Right atrium auricular region (tissue), 2 donors: ENCODE data around the gene SPINK13. TPM values are rescaled to one million over a fixed set of nuclear protein-coding genes. Genes with fewer than 3 reads are reported as not detected.

Experiments
- DNase-seq: peaks from one replicate; pipeline ENCODE4 v3.0.0-alpha.2; 2019; ENCODE audit warnings: low spot score
- H3K27ac ChIP-seq, 2 donors: fragments of 200-600 bp; sonication (generic); 1 replicate in 1 of 2; 2 replicates in 1 of 2; pipeline ENCODE4 v1.5.1; 2016 to 2019
- H3K27me3 ChIP-seq, 2 donors: fragments of 200-600 bp; sonication (generic); one replicate each; pipeline versions ENCODE4 v1.5.1 to v1.6.0; 2017 to 2019
- H3K36me3 ChIP-seq: fragments of 200-600 bp; sonication (generic); one replicate; pipeline ENCODE4 v1.5.1; 2016
- H3K4me1 ChIP-seq, 2 donors: fragments of 200-600 bp; sonication (generic); one replicate each; pipeline versions ENCODE4 v1.5.1 to v1.6.0; 2017 to 2019
- H3K4me3 ChIP-seq, 2 donors: fragments of 200-600 bp; sonication (generic); 1 replicate in 1 of 2; 2 replicates in 1 of 2; pipeline ENCODE4 v1.5.1; 2017 to 2019; ENCODE audit warnings: mild to moderate bottlenecking in 1 of 2, moderate library complexity in 1 of 2
- H3K9me3 ChIP-seq, 2 donors: fragments of 200-600 bp; sonication (generic); one replicate each; pipeline ENCODE4 v1.5.1; 2019
- CTCF ChIP-seq, 2 donors: fragments of 200-600 bp; sonication (generic); IDR thresholded peaks; one replicate each; pipeline ENCODE4 v1.5.1; 2019; ENCODE audit warnings: antibody characterized with exemption in 2 of 2
- total RNA-seq, 2 donors: library from RNA; depleted of rRNA; stranded (reverse); fragments of >200 nt; gene quantifications; one replicate each; pipeline ENCODE4 v1.1.0, GENCODE V29; 2016

SPINK13 gene
- total RNA-seq, 2 donors from 2014 or later, result not detected

GRCh38 chr5:148306446-148306845, 37.9 kb downstream of the SPINK13 start:
- H3K27me3 ChIP-seq, result no peaks in the 10 kb centered on the region
- DNase-seq, result no peak
- H3K27ac ChIP-seq, result no peak overlapping the region
- no peaks in the 10 kb centered on the region for H3K36me3 ChIP-seq
- H3K9me3 ChIP-seq, result no peaks in the 10 kb centered on the region
- TF ChIP-seq CTCF (IDR thresholded peaks at IDR 0.05), result no peak
- H3K4me3 ChIP-seq, result no peak overlapping the region
- H3K4me1 ChIP-seq, result no peaks in the 10 kb centered on the region

DNA sequence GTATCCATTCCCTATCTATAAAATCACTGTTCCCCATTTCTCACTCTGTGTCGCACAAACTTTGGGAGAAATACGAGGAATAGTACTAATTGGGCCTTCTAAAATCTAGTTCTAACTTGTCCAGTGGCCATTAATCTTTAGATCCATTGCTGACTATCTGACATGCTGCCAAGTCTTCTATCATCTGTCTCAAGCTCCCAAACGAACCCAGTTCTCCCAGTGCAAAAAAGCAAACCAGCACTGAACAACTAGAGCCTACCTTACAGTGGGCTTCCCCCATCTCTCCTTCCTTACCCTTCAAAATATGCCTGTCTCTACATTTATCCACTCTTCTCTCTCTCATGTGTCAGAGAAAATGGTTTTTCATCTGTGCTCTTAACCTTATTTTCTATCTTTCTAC, 40.4 kb downstream of the SPINK13 start:
- Histone ChIP-seq H3K9me3 (no peaks in the 10 kb centered on the region), H3K27me3 (no peaks in the 10 kb centered on the region), H3K27ac (no peak overlapping the region), H3K36me3 (no peaks in the 10 kb centered on the region), H3K4me1 (no peaks in the 10 kb centered on the region), H3K4me3 (no peak overlapping the region)
- DNase-seq, result no peak
- no peak for TF ChIP-seq CTCF (IDR thresholded peaks at IDR 0.05)

DNA sequence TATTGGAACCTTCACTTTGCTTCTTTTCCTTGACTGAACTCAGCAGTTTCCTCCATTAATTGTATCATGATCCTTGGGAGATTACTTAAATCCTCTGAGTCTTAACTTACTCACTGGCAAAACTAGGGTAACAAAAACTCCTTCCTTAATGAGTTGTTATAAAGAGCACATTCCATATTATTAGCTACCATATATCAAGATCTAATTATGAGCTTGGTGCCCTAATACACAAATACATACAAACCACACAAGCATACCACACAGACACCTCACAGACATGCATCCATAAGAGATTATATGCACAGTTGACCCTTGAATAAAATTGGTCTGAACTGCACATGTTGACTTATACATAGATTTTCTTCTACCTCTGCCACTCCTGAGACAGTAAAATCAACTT, 41.2 kb downstream of the SPINK13 start:
- no peak for TF ChIP-seq CTCF (IDR thresholded peaks at IDR 0.05)

GRCh38 chr5:148311484-148311883, 42.9 kb downstream of the SPINK13 start:
- no peaks in the 10 kb centered on the region for H3K36me3 ChIP-seq
- DNase-seq, result no peak
- H3K4me3 ChIP-seq, result no peak overlapping the region
- no peaks in the 10 kb centered on the region for H3K4me1 ChIP-seq
- H3K27ac ChIP-seq, result no peak overlapping the region
- no peaks in the 10 kb centered on the region for H3K9me3 ChIP-seq
- H3K27me3 ChIP-seq, result no peaks in the 10 kb centered on the region
- TF ChIP-seq CTCF (IDR thresholded peaks at IDR 0.05), result no peak

More for the DNA sequence above, 41.2 kb downstream of the SPINK13 start:
- no peak for DNase-seq
- Histone ChIP-seq H3K4me3 (no peak overlapping the region), H3K9me3 (no peaks in the 10 kb centered on the region), H3K4me1 (no peaks in the 10 kb centered on the region), H3K27me3 (no peaks in the 10 kb centered on the region), H3K36me3 (no peaks in the 10 kb centered on the region), H3K27ac (no peak overlapping the region)

DNA sequence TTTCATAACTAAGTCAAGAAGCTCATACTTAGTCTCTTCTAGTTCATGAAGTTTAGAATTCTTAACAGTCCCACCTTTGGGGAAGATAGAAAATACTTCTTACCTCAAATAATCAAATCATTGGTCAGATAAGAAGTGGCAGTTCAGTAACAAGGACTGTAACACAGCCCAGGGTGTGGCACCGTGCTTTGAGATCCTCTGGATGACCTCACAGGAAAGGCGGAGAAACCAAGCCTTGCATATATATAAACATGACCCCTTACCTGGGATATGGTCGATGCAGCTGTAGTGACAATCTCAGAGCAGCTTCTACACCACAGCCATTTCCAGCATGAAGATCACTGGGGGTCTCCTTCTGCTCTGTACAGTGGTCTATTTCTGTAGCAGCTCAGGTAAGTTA, 43.6 kb downstream of the SPINK13 start, which contains the start of gene SPINK7:
Gene SPINK7, plus strand, starts transcription at position 271 of the 400 bp plus-strand sequence. Its CDS starts 61 bp downstream, at position 332.
- Histone ChIP-seq H3K27ac (no peak within 1 kb of the TSS), H3K36me3 (no peaks in the 10 kb centered on the region), H3K4me3 (no peak within 1 kb of the TSS), H3K9me3 (no peaks in the 10 kb centered on the region), H3K27me3 (no peaks in the 10 kb centered on the region), H3K4me1 (no peaks in the 10 kb centered on the region)
- TF ChIP-seq CTCF (IDR thresholded peaks at IDR 0.05), result no peak
- DNase-seq, result no peak

DNA sequence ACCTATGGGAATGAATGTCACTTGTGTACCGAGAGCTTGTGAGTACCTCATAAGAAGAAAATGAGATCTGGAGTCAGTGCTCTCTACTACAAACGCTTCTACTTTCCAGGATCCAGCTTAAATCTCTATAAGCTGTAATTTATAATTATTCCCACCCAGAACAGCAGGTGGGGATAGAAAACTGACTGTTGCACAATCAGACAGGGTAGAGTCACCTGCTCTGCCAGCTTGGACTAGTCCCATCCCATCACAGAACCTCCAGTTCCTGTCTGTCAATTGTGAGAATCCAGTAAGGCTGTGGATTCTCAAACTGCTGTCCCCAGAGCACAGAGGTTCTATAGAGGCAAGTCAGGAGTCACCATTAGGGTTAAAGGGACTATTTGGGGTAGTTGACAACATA, 45.6 kb downstream of the SPINK13 start:
- no peak for TF ChIP-seq CTCF (IDR thresholded peaks at IDR 0.05)
- Histone ChIP-seq H3K4me3 (no peak overlapping the region), H3K9me3 (no peaks in the 10 kb centered on the region), H3K36me3 (no peaks in the 10 kb centered on the region), H3K27me3 (no peaks in the 10 kb centered on the region), H3K4me1 (no peaks in the 10 kb centered on the region), H3K27ac (no peak overlapping the region)
- DNase-seq, result no peak
